Measurements from ENCODE around the gene BMP7.

GRCh38 chr20:57315083-57315975, 48.9 kb upstream of the BMP7 start:
- TF ChIP-seq POLR2AphosphoS5 (IDR thresholded peaks at IDR 0.05; ENCODE audit: low read depth, low read length), result no peak
- no peak for TF ChIP-seq POLR2A (IDR thresholded peaks at IDR 0.05; ENCODE audit: low read depth, low read length)
- TF ChIP-seq TAF1 (IDR thresholded peaks at IDR 0.05; ENCODE audit: low read depth, low read length), result no peak
- no peak for TF ChIP-seq PAX5 (IDR thresholded peaks at IDR 0.05; ENCODE audit: insufficient read depth, low read length, severe bottlenecking)
- TF ChIP-seq SPI1 (IDR thresholded peaks at IDR 0.05; ENCODE audit: low read depth, low read length), result no peak

Data from GM12891 (cell line).